ENCODE results near the gene SCD5.

Gene SCD5

GRCh38 chr4:82694892-82695291 lies 103.7 kb downstream of the SCD5 start:
- H3K27me3 ChIP-seq (ENCODE audit: control insufficient read depth in 5 of 5, insufficient read depth in 4 of 5, low read length in 5 of 5): no peaks in the 10 kb centered on the region
- no peak overlapping the region for H3K9ac ChIP-seq (ENCODE audit: low read length in 5 of 5)
- H3K36me3 ChIP-seq (ENCODE audit: control insufficient read depth in 5 of 5, insufficient read depth in 5 of 5, low read length in 5 of 5): no peaks in the 10 kb centered on the region
- H3K9me3 ChIP-seq (ENCODE audit: control insufficient read depth in 5 of 5, low read length in 5 of 5): no peaks in the 10 kb centered on the region
- peaks cover 0 to 9% (median 0%) of the 10 kb centered on the region in 5 donors for H3K4me1 ChIP-seq (ENCODE audit: control insufficient read depth in 5 of 5, insufficient read depth in 5 of 5, low read length in 5 of 5)
- no peak overlapping the region for H3K4me3 ChIP-seq (ENCODE audit: low read depth in 1 of 5, low read length in 5 of 5)
- no peak overlapping the region for H3K27ac ChIP-seq (ENCODE audit: low read depth, low read length)

DNA sequence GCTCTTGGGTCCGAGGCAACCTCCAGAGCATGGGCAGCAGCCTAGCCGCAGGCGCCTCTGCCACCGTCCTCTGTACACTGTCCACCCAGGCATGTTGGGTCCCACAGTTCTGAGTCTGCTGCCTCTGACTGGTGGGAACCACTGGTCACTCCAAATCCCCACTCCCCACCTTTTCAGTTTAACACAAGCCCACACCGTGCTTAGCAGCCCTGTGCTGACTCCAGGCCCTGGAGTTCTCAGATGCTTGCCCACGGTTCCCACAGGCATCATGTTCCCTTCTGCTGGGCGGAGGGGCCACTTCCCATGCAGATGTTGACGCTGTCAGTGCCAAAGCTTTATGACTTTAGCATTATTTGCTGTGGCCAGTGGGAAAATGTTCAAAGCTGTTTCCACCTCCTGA lies 104.5 kb downstream of the SCD5 start:
- no peak overlapping the region for H3K9ac ChIP-seq (ENCODE audit: low read length in 5 of 5)
- no peak overlapping the region for H3K4me3 ChIP-seq (ENCODE audit: low read depth in 1 of 5, low read length in 5 of 5)
- no peak overlapping the region for H3K27ac ChIP-seq (ENCODE audit: low read depth, low read length)
- peaks cover 0 to 9% (median 0%) of the 10 kb centered on the region in 5 donors for H3K4me1 ChIP-seq (ENCODE audit: control insufficient read depth in 5 of 5, insufficient read depth in 5 of 5, low read length in 5 of 5)
- H3K36me3 ChIP-seq (ENCODE audit: control insufficient read depth in 5 of 5, insufficient read depth in 5 of 5, low read length in 5 of 5): no peaks in the 10 kb centered on the region
- no peaks in the 10 kb centered on the region for H3K27me3 ChIP-seq (ENCODE audit: control insufficient read depth in 5 of 5, insufficient read depth in 4 of 5, low read length in 5 of 5)
- H3K9me3 ChIP-seq (ENCODE audit: control insufficient read depth in 5 of 5, low read length in 5 of 5): no peaks in the 10 kb centered on the region

GRCh38 chr4:82692101-82692780 lies 106.4 kb downstream of the SCD5 start:
- no peaks in the 10 kb centered on the region for H3K36me3 ChIP-seq (ENCODE audit: control insufficient read depth in 5 of 5, insufficient read depth in 5 of 5, low read length in 5 of 5)
- no peak overlapping the region for H3K4me3 ChIP-seq (ENCODE audit: low read depth in 1 of 5, low read length in 5 of 5)
- H3K4me1 ChIP-seq (ENCODE audit: control insufficient read depth in 5 of 5, insufficient read depth in 5 of 5, low read length in 5 of 5): peaks cover 0 to 9% (median 0%) of the 10 kb centered on the region in 5 donors
- H3K9ac ChIP-seq (ENCODE audit: low read length in 5 of 5): no peak overlapping the region
- no peak overlapping the region for H3K27ac ChIP-seq (ENCODE audit: low read depth, low read length)
- no peaks in the 10 kb centered on the region for H3K9me3 ChIP-seq (ENCODE audit: control insufficient read depth in 5 of 5, low read length in 5 of 5)
- H3K27me3 ChIP-seq (ENCODE audit: control insufficient read depth in 5 of 5, insufficient read depth in 4 of 5, low read length in 5 of 5): no peaks in the 10 kb centered on the region

DNA sequence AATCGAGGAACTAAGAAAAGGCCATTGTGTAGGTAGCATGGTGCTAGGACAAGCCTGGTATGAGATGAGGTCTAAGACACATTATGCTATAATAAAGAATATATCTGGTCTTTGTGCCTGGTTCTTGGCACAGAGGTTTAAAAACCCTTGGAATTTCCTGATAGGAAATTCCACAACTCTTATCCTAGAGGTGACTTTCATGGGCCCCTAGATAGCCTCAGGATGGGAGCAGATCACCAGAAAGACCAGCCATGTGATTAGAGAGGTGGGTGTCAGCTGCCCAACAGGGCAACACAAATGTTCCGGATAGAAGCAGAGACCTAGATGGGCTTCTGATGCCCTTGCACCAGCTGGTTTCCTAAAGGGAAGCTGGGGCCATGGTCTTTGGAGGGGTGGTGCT lies 107.2 kb downstream of the SCD5 start:
- Histone ChIP-seq H3K9me3 (ENCODE audit: control insufficient read depth in 5 of 5, low read length in 5 of 5) (no peaks in the 10 kb centered on the region), H3K27ac (ENCODE audit: low read depth, low read length) (no peak overlapping the region), H3K27me3 (ENCODE audit: control insufficient read depth in 5 of 5, insufficient read depth in 4 of 5, low read length in 5 of 5) (no peaks in the 10 kb centered on the region), H3K4me3 (ENCODE audit: low read depth in 1 of 5, low read length in 5 of 5) (no peak overlapping the region), H3K4me1 (ENCODE audit: control insufficient read depth in 5 of 5, insufficient read depth in 5 of 5, low read length in 5 of 5) (peaks cover 0 to 9% (median 0%) of the 10 kb centered on the region in 5 donors), H3K9ac (ENCODE audit: low read length in 5 of 5) (no peak overlapping the region), H3K36me3 (ENCODE audit: control insufficient read depth in 5 of 5, insufficient read depth in 5 of 5, low read length in 5 of 5) (no peaks in the 10 kb centered on the region)

DNA sequence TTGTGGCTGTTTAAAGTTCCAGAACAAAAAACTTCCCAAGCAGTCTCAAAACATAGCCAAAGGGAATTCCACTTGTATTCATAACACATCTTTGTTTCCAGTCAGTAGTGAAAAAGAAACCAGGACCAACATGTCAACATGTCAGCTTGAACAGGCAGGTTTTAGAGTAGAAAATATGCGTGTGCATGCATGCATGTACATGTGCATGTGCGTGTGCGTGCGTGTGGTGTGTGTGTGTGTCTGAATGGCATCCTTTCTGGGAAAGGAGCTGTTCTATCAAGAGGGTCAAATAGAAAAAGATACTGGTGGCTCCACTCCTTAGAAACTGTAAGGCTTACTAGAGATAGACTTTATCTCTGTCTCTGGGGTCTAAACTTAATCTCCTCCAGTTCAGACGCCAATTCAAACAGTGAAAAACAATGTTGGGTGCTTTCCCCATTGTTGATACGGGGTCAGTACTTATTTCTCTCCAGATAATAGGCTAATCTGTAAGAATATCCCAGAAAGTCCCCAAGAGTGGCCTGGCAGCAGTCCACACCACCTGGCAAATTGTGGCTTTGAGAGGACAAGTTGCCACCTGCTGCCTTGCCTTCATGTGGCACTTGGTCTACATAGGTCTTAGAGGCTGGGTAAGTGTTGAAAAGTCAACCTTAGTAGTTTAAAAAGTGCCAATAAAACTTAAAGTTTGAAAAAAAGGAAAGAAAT lies 110.4 kb downstream of the SCD5 start:
- Histone ChIP-seq H3K9me3 (ENCODE audit: control insufficient read depth in 5 of 5, low read length in 5 of 5) (no peaks in the 10 kb centered on the region), H3K4me3 (ENCODE audit: low read depth in 1 of 5, low read length in 5 of 5) (no peak overlapping the region), H3K27ac (ENCODE audit: low read depth, low read length) (no peak overlapping the region), H3K36me3 (ENCODE audit: control insufficient read depth in 5 of 5, insufficient read depth in 5 of 5, low read length in 5 of 5) (no peaks in the 10 kb centered on the region), H3K27me3 (ENCODE audit: control insufficient read depth in 5 of 5, insufficient read depth in 4 of 5, low read length in 5 of 5) (no peaks in the 10 kb centered on the region), H3K9ac (ENCODE audit: low read length in 5 of 5) (no peak overlapping the region), H3K4me1 (ENCODE audit: control insufficient read depth in 5 of 5, insufficient read depth in 5 of 5, low read length in 5 of 5) (peaks cover 0 to 9% (median 0%) of the 10 kb centered on the region in 5 donors)

DNA sequence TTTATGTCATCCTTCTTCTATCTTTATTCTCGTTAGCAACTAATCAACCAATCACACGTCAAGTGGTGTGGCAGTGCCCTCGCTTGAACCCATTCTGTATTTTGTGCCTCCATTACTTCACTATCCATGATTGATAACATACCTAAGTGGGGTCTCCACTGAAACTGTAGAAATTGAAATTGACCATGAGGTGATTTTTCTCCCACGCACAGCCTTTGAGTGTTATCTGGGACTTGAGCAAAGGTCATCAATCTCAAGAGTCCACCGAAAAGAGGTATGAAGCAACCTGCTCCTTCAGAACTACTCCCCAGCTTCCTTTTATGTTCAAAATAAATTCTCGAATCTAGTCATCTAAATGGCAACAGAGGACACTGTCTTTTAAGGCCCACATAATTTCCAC lies 111.1 kb downstream of the SCD5 start:
- Histone ChIP-seq H3K4me1 (ENCODE audit: control insufficient read depth in 5 of 5, insufficient read depth in 5 of 5, low read length in 5 of 5) (peaks cover 0 to 9% (median 0%) of the 10 kb centered on the region in 5 donors), H3K9ac (ENCODE audit: low read length in 5 of 5) (no peak overlapping the region), H3K9me3 (ENCODE audit: control insufficient read depth in 5 of 5, low read length in 5 of 5) (no peaks in the 10 kb centered on the region), H3K4me3 (ENCODE audit: low read depth in 1 of 5, low read length in 5 of 5) (no peak overlapping the region), H3K36me3 (ENCODE audit: control insufficient read depth in 5 of 5, insufficient read depth in 5 of 5, low read length in 5 of 5) (no peaks in the 10 kb centered on the region), H3K27me3 (ENCODE audit: control insufficient read depth in 5 of 5, insufficient read depth in 4 of 5, low read length in 5 of 5) (no peaks in the 10 kb centered on the region), H3K27ac (ENCODE audit: low read depth, low read length) (no peak overlapping the region)

GRCh38 chr4:82681754-82682153 lies 116.8 kb downstream of the SCD5 start:
- H3K9me3 ChIP-seq (ENCODE audit: control insufficient read depth in 5 of 5, low read length in 5 of 5): no peaks in the 10 kb centered on the region
- H3K36me3 ChIP-seq (ENCODE audit: control insufficient read depth in 5 of 5, insufficient read depth in 5 of 5, low read length in 5 of 5): no peaks in the 10 kb centered on the region
- no peak overlapping the region for H3K9ac ChIP-seq (ENCODE audit: low read length in 5 of 5)
- no peak overlapping the region for H3K4me3 ChIP-seq (ENCODE audit: low read depth in 1 of 5, low read length in 5 of 5)
- H3K27me3 ChIP-seq (ENCODE audit: control insufficient read depth in 5 of 5, insufficient read depth in 4 of 5, low read length in 5 of 5): no peaks in the 10 kb centered on the region
- no peaks in the 10 kb centered on the region for H3K4me1 ChIP-seq (ENCODE audit: control insufficient read depth in 5 of 5, insufficient read depth in 5 of 5, low read length in 5 of 5)
- no peak overlapping the region for H3K27ac ChIP-seq (ENCODE audit: low read depth, low read length)

- Histone ChIP-seq H3K27me3 (ENCODE audit: control insufficient read depth in 5 of 5, insufficient read depth in 4 of 5, low read length in 5 of 5) (no peaks in the 10 kb centered on the region), H3K27ac (ENCODE audit: low read depth, low read length) (no peak overlapping the region), H3K9me3 (ENCODE audit: control insufficient read depth in 5 of 5, low read length in 5 of 5) (no peaks in the 10 kb centered on the region), H3K36me3 (ENCODE audit: control insufficient read depth in 5 of 5, insufficient read depth in 5 of 5, low read length in 5 of 5) (no peaks in the 10 kb centered on the region), H3K4me3 (ENCODE audit: low read depth in 1 of 5, low read length in 5 of 5) (no peak overlapping the region), H3K9ac (ENCODE audit: low read length in 5 of 5) (no peak overlapping the region), H3K4me1 (ENCODE audit: control insufficient read depth in 5 of 5, insufficient read depth in 5 of 5, low read length in 5 of 5) (no peaks in the 10 kb centered on the region)
These were observed 117.8 kb downstream of the SCD5 start for GRCh38 chr4:82680834-82681233.

- Histone ChIP-seq H3K9ac (ENCODE audit: low read length in 5 of 5) (no peak overlapping the region), H3K4me3 (ENCODE audit: low read depth in 1 of 5, low read length in 5 of 5) (no peak overlapping the region), H3K27me3 (ENCODE audit: control insufficient read depth in 5 of 5, insufficient read depth in 4 of 5, low read length in 5 of 5) (no peaks in the 10 kb centered on the region), H3K4me1 (ENCODE audit: control insufficient read depth in 5 of 5, insufficient read depth in 5 of 5, low read length in 5 of 5) (no peaks in the 10 kb centered on the region), H3K36me3 (ENCODE audit: control insufficient read depth in 5 of 5, insufficient read depth in 5 of 5, low read length in 5 of 5) (no peaks in the 10 kb centered on the region), H3K9me3 (ENCODE audit: control insufficient read depth in 5 of 5, low read length in 5 of 5) (no peaks in the 10 kb centered on the region), H3K27ac (ENCODE audit: low read depth, low read length) (no peak overlapping the region)
These were observed 119.1 kb downstream of the SCD5 start for GRCh38 chr4:82679531-82679930.

DNA sequence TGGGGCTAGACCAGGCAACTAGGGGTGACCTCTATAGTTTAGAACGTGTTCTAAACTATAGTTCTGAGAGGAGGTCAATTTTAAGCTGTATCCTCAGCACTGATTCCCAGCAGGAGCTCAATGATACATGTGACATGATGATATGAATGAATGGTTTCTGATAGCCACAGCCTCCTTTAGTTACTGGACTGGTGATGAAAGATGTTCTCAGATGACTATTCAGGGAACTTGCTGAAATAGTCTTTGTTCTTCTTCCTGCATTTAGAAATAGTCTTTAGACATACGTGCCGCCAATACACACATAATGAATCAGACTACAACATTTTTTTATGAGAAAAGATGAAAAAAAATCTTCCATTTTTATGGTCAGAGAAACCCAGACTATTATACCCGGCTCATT lies 120.5 kb downstream of the SCD5 start:
- no peak overlapping the region for H3K9ac ChIP-seq (ENCODE audit: low read length in 5 of 5)
- H3K9me3 ChIP-seq (ENCODE audit: control insufficient read depth in 5 of 5, low read length in 5 of 5): no peaks in the 10 kb centered on the region
- no peak overlapping the region for H3K4me3 ChIP-seq (ENCODE audit: low read depth in 1 of 5, low read length in 5 of 5)
- H3K4me1 ChIP-seq (ENCODE audit: control insufficient read depth in 5 of 5, insufficient read depth in 5 of 5, low read length in 5 of 5): no peaks in the 10 kb centered on the region
- H3K27ac ChIP-seq (ENCODE audit: low read depth, low read length): no peak overlapping the region
- H3K36me3 ChIP-seq (ENCODE audit: control insufficient read depth in 5 of 5, insufficient read depth in 5 of 5, low read length in 5 of 5): no peaks in the 10 kb centered on the region
- no peaks in the 10 kb centered on the region for H3K27me3 ChIP-seq (ENCODE audit: control insufficient read depth in 5 of 5, insufficient read depth in 4 of 5, low read length in 5 of 5)
